Measurements from ENCODE around the gene LIF.
A peak's percentile ranks its signal among the peaks of the same experiment; 100 is the strongest.

LIF gene

DNA sequence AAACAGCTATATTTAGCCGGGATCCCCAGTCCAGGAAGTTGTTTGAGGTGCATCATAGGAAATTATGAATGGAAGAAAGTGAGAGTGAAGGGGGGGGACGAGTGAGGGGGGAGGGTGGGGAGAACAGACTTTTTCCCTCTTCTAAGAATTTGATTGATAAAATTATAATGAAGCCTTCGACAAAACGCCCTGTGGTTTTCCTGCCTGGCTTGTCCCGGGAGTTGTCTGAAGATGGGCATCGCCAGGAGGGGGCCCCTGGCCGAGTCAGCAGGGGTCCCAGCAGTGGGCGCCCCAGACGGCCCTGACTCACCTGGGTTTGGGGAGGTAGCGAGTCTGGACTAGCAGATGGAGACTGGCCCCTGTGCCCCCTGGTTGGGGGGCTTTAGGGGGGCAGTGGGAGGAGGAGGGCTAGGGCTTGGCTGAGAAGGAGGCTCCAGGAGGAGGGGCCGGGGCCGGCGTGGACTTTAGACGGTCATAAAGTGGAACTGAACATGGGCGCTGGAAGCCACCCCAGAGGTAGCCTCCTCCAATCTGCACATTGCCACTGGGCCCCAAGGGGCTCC, 336 bp upstream of the LIF start:
- no peak overlapping the region for H3K27ac ChIP-seq (replicated peaks; ENCODE audit: low read length)
- no peak for DNase-seq (ENCODE audit: low spot score)
- no CpG with 5 or more reads among the region's 15 CpGs for WGBS, 2 donors (ENCODE audit: extremely low coverage in 2 of 2, insufficient read length in 2 of 2, insufficient replicate concordance in 1 of 2)

DNA sequence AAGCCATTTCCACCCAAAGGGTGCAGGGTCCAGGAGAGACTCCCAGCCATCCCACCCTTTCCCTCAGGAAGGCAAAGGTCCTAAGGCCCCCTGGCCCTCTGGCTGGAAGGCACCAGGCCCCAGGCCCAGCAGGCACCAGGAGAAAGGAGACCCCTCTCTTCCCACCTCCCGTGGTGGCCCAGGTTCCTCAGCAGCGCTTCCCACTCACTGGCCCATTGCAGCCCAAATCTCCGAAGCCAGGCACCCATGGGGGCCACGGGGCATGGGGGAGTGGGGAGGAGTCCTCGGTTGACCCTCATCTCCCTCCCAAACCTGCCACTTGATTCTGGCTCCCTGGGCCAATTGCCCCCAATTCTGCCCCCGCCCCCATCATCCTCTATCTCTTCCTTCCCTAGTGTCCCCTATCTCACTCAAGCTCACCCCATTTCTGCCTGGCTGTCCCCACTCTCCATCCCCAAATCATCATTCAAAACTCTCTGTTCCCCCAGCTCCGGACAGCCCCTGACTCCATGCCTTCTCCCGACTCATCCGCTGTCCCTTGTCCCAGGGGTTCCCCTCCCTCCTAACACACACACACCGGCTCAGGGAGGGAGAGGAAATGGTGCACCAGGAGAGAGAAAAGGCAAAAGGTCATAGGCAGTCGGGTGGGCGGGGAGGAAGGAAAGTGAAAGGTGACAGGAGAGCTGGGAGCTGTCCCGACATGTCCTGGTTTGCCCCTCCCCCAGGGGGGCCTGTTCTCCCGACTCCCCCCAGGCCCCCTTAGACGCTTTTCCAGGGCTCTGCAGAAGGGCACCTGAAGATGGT, 1.2 kb downstream of the LIF start:
- no peak overlapping the region for H4K91ac ChIP-seq (ENCODE audit: low read depth, low read length, poor library complexity)
- no peak overlapping the region for H3K14ac ChIP-seq (ENCODE audit: low read length)
- no CpG with 5 or more reads among the region's 15 CpGs for WGBS, 2 donors (ENCODE audit: extremely low coverage in 2 of 2, insufficient read length in 2 of 2, insufficient replicate concordance in 1 of 2)
- H3K23ac ChIP-seq (ENCODE audit: low read depth, low read length, poor library complexity), result no peak overlapping the region
- H3K27ac ChIP-seq (replicated peaks; ENCODE audit: low read length), result no peak overlapping the region
- no peak overlapping the region for H3K9ac ChIP-seq (ENCODE audit: low read depth, low read length, poor library complexity)
- peak overlapping the region; percentile 73 for H2AK5ac ChIP-seq (ENCODE audit: low read depth, low read length)
- peak overlapping the region; percentile 25 for H2BK12ac ChIP-seq (ENCODE audit: low read length)
- DNase-seq (ENCODE audit: low spot score), result no peak
- peaks cover 20 to 28% of the 10 kb centered on the region in 2 donors for H3K4me1 ChIP-seq (ENCODE audit: control insufficient read depth in 2 of 2, insufficient read depth in 1 of 2, low read depth in 1 of 2, low read length in 2 of 2)
- H3K4me3 ChIP-seq (ENCODE audit: low read length in 2 of 2), result peak overlapping the region; percentile 62 to 77
- H3K36me3 ChIP-seq (replicated peaks in 1 of 2; ENCODE audit: control insufficient read depth in 2 of 2, insufficient read depth in 2 of 2, low read length in 2 of 2), result peaks cover 3 to 13% of the 10 kb centered on the region in 2 donors
- H2BK15ac ChIP-seq (ENCODE audit: low read length), result peak overlapping the region; percentile 89
- peak overlapping the region; percentile 100 for H2BK120ac ChIP-seq (ENCODE audit: low read depth, low read length)
- H2BK5ac ChIP-seq (ENCODE audit: low read length), result peak overlapping the region; percentile 82
- no peak overlapping the region for H4K8ac ChIP-seq (ENCODE audit: low read depth, low read length)
- peak overlapping the region; percentile 97 for H2AFZ ChIP-seq (ENCODE audit: low read length)
- peaks cover 2% of the 10 kb centered on the region for H3K79me1 ChIP-seq (ENCODE audit: low read depth, low read length)
- H3K27me3 ChIP-seq (ENCODE audit: control insufficient read depth in 3 of 3, insufficient read depth in 3 of 3, low read depth in 1 of 3, low read length in 3 of 3), result peaks cover 0 to 11% (median 0%) of the 10 kb centered on the region in 3 experiments
- H3K4ac ChIP-seq (ENCODE audit: low read length), result no peak overlapping the region
- peak overlapping the region; percentile 96 for H3K18ac ChIP-seq (ENCODE audit: low read length)
- H3K9me3 ChIP-seq (replicated peaks in 1 of 2; ENCODE audit: control insufficient read depth in 2 of 2, insufficient read depth in 1 of 2, low read depth in 1 of 2, low read length in 2 of 2), result peaks cover 0 to 2% of the 10 kb centered on the region in 2 donors
- peak overlapping the region; percentile 97 for H3K4me2 ChIP-seq (ENCODE audit: insufficient read depth, low read length, poor library complexity, severe bottlenecking)

More for the DNA sequence above, 336 bp upstream of the LIF start:
- peaks cover 0 to 11% (median 0%) of the 10 kb centered on the region in 3 experiments for H3K27me3 ChIP-seq (ENCODE audit: control insufficient read depth in 3 of 3, insufficient read depth in 3 of 3, low read depth in 1 of 3, low read length in 3 of 3)
- H3K23ac ChIP-seq (ENCODE audit: low read depth, low read length, poor library complexity), result no peak overlapping the region
- H3K4ac ChIP-seq (ENCODE audit: low read length), result no peak overlapping the region
- H2BK15ac ChIP-seq (ENCODE audit: low read length), result peak overlapping the region; percentile 5
- no peak overlapping the region for H3K4me2 ChIP-seq (ENCODE audit: insufficient read depth, low read length, poor library complexity, severe bottlenecking)
- no peak overlapping the region for H3K14ac ChIP-seq (ENCODE audit: low read length)
- H3K4me3 ChIP-seq (ENCODE audit: low read length in 2 of 2), result peak overlapping the region; percentile 62 to 77
- H2BK12ac ChIP-seq (ENCODE audit: low read length), result no peak overlapping the region
- H2AK5ac ChIP-seq (ENCODE audit: low read depth, low read length), result peak overlapping the region; percentile 93
- peaks cover 2% of the 10 kb centered on the region for H3K79me1 ChIP-seq (ENCODE audit: low read depth, low read length)
- peak overlapping the region; percentile 66 for H2BK120ac ChIP-seq (ENCODE audit: low read depth, low read length)
- peaks cover 3 to 13% of the 10 kb centered on the region in 2 donors for H3K36me3 ChIP-seq (replicated peaks in 1 of 2; ENCODE audit: control insufficient read depth in 2 of 2, insufficient read depth in 2 of 2, low read length in 2 of 2)
- H4K8ac ChIP-seq (ENCODE audit: low read depth, low read length), result no peak overlapping the region
- H3K18ac ChIP-seq (ENCODE audit: low read length), result peak overlapping the region; percentile 74
- no peak overlapping the region for H4K91ac ChIP-seq (ENCODE audit: low read depth, low read length, poor library complexity)
- H2BK5ac ChIP-seq (ENCODE audit: low read length), result no peak overlapping the region
- peak overlapping the region; percentile 97 for H2AFZ ChIP-seq (ENCODE audit: low read length)
- H3K4me1 ChIP-seq (ENCODE audit: control insufficient read depth in 2 of 2, insufficient read depth in 1 of 2, low read depth in 1 of 2, low read length in 2 of 2), result peaks cover 17 to 29% of the 10 kb centered on the region in 2 donors
- peaks cover 0 to 2% of the 10 kb centered on the region in 2 donors for H3K9me3 ChIP-seq (replicated peaks in 1 of 2; ENCODE audit: control insufficient read depth in 2 of 2, insufficient read depth in 1 of 2, low read depth in 1 of 2, low read length in 2 of 2)
- no peak overlapping the region for H3K9ac ChIP-seq (ENCODE audit: low read depth, low read length, poor library complexity)

DNA sequence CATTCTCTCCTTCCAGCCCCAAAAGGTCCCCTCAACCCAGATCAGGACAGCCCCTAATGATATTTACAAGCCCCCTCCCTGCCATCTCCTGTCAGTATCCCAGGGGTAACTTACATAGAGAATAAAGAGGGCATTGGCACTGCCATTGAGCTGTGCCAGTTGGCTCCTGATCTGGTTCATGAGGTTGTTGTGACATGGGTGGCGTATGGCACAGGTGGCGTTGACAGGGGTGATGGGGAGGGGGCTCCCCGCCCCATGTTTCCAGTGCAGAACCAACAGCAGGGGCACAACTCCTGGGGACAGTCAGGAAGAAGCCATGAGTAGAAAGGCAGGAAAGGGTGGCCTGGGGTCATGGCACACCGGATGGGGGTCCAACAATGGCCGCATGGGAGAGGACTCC, 1.9 kb downstream of the LIF start:
- Histone ChIP-seq H3K27ac (replicated peaks; ENCODE audit: low read length) (no peak overlapping the region), H3K27me3 (ENCODE audit: control insufficient read depth in 3 of 3, insufficient read depth in 3 of 3, low read depth in 1 of 3, low read length in 3 of 3) (peaks cover 0 to 11% (median 0%) of the 10 kb centered on the region in 3 experiments), H3K4me2 (ENCODE audit: insufficient read depth, low read length, poor library complexity, severe bottlenecking) (no peak overlapping the region), H3K9me3 (replicated peaks in 1 of 2; ENCODE audit: control insufficient read depth in 2 of 2, insufficient read depth in 1 of 2, low read depth in 1 of 2, low read length in 2 of 2) (peaks cover 0 to 2% of the 10 kb centered on the region in 2 donors), H2BK5ac (ENCODE audit: low read length) (peak overlapping the region; percentile 75), H2BK15ac (ENCODE audit: low read length) (peak overlapping the region; percentile 8), H2AFZ (ENCODE audit: low read length) (no peak overlapping the region), H2BK120ac (ENCODE audit: low read depth, low read length) (peak overlapping the region; percentile 83), H3K9ac (ENCODE audit: low read depth, low read length, poor library complexity) (no peak overlapping the region), H4K8ac (ENCODE audit: low read depth, low read length) (no peak overlapping the region), H2AK5ac (ENCODE audit: low read depth, low read length) (peak overlapping the region; percentile 73), H4K91ac (ENCODE audit: low read depth, low read length, poor library complexity) (no peak overlapping the region), H3K79me1 (ENCODE audit: low read depth, low read length) (peaks cover 2% of the 10 kb centered on the region), H3K14ac (ENCODE audit: low read length) (no peak overlapping the region), H3K18ac (ENCODE audit: low read length) (no peak overlapping the region), H3K4ac (ENCODE audit: low read length) (peak overlapping the region; percentile 43), H3K36me3 (replicated peaks in 1 of 2; ENCODE audit: control insufficient read depth in 2 of 2, insufficient read depth in 2 of 2, low read length in 2 of 2) (peaks cover 3 to 13% of the 10 kb centered on the region in 2 donors), H2BK12ac (ENCODE audit: low read length) (no peak overlapping the region), H3K4me1 (ENCODE audit: control insufficient read depth in 2 of 2, insufficient read depth in 1 of 2, low read depth in 1 of 2, low read length in 2 of 2) (peaks cover 19 to 28% of the 10 kb centered on the region in 2 donors), H3K4me3 (ENCODE audit: low read length in 2 of 2) (peak overlapping the region in 1 of 2 donors; percentile 62), H3K23ac (ENCODE audit: low read depth, low read length, poor library complexity) (peak overlapping the region; percentile 18)
- no peak for DNase-seq (ENCODE audit: low spot score)
- no CpG with 5 or more reads among the region's 5 CpGs for WGBS, 2 donors (ENCODE audit: extremely low coverage in 2 of 2, insufficient read length in 2 of 2, insufficient replicate concordance in 1 of 2)

DNA sequence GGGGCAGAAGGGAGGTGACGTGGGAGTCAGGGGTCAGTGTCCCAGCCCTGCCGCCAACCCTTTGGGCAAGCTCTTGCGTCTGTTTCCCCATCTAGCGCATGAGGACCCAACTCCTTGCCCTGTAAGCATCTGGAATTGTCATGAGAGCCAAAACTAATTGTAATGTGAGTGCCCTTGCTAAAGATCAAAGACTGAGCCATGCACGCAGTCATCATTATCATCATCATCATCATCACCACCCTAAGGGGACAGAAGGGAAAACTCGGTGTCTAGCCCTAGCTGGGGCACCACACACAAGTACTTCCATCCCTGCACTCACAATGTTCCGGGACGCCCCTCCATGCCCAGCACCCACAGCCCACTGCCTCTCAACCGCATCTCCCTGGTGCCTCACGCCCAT, 2.5 kb downstream of the LIF start:
- H3K4me1 ChIP-seq (ENCODE audit: control insufficient read depth in 2 of 2, insufficient read depth in 1 of 2, low read depth in 1 of 2, low read length in 2 of 2), result peaks cover 14 to 24% of the 10 kb centered on the region in 2 donors
- no CpG with 5 or more reads among the region's 10 CpGs for WGBS, 2 donors (ENCODE audit: extremely low coverage in 2 of 2, insufficient read length in 2 of 2, insufficient replicate concordance in 1 of 2)

More for the DNA sequence above, 2.5 kb downstream of the LIF start:
- no peak for DNase-seq (ENCODE audit: low spot score)
- peak overlapping the region in 1 of 2 donors; percentile 36 for H3K4me3 ChIP-seq (ENCODE audit: low read length in 2 of 2)
- no peak overlapping the region for H3K4me2 ChIP-seq (ENCODE audit: insufficient read depth, low read length, poor library complexity, severe bottlenecking)
- peaks cover 0 to 2% of the 10 kb centered on the region in 2 donors for H3K9me3 ChIP-seq (replicated peaks in 1 of 2; ENCODE audit: control insufficient read depth in 2 of 2, insufficient read depth in 1 of 2, low read depth in 1 of 2, low read length in 2 of 2)
- H3K36me3 ChIP-seq (replicated peaks in 1 of 2; ENCODE audit: control insufficient read depth in 2 of 2, insufficient read depth in 2 of 2, low read length in 2 of 2), result peaks cover 3 to 13% of the 10 kb centered on the region in 2 donors
- H3K18ac ChIP-seq (ENCODE audit: low read length), result peak overlapping the region; percentile 81
- H2AFZ ChIP-seq (ENCODE audit: low read length), result no peak overlapping the region
- H2BK15ac ChIP-seq (ENCODE audit: low read length), result peak overlapping the region; percentile 89
- H2BK5ac ChIP-seq (ENCODE audit: low read length), result peak overlapping the region; percentile 75
- no peak overlapping the region for H3K27ac ChIP-seq (replicated peaks; ENCODE audit: low read length)
- H4K91ac ChIP-seq (ENCODE audit: low read depth, low read length, poor library complexity), result no peak overlapping the region
- peaks cover 2% of the 10 kb centered on the region for H3K79me1 ChIP-seq (ENCODE audit: low read depth, low read length)
- H2BK12ac ChIP-seq (ENCODE audit: low read length), result peak overlapping the region; percentile 94
- peak overlapping the region; percentile 73 for H3K23ac ChIP-seq (ENCODE audit: low read depth, low read length, poor library complexity)
- H2BK120ac ChIP-seq (ENCODE audit: low read depth, low read length), result peak overlapping the region; percentile 83
- no peak overlapping the region for H3K9ac ChIP-seq (ENCODE audit: low read depth, low read length, poor library complexity)
- peak overlapping the region; percentile 98 for H3K4ac ChIP-seq (ENCODE audit: low read length)
- peaks cover 0 to 11% (median 0%) of the 10 kb centered on the region in 3 experiments for H3K27me3 ChIP-seq (ENCODE audit: control insufficient read depth in 3 of 3, insufficient read depth in 3 of 3, low read depth in 1 of 3, low read length in 3 of 3)
- H3K14ac ChIP-seq (ENCODE audit: low read length), result peak overlapping the region; percentile 71
- H2AK5ac ChIP-seq (ENCODE audit: low read depth, low read length), result peak overlapping the region; percentile 96
- no peak overlapping the region for H4K8ac ChIP-seq (ENCODE audit: low read depth, low read length)

All from neuronal stem cell (in vitro differentiated cells).